HepG2 (cell line): ENCODE data around the gene BFSP1.

ENCODE experiments used
- CHCHD3 ChIP-seq: sonication (generic); formaldehyde crosslinking; IDR thresholded peaks from 2 replicates; pipeline ENCODE4 v1.8.0; 2022; ENCODE audit warnings: mild to moderate bottlenecking, missing genetic modification reagents, moderate library complexity
- KDM5A ChIP-seq: fragments of 200-600 bp; sonication (generic); IDR thresholded peaks from 2 replicates; pipeline ENCODE4 v1.7.0; 2018; ENCODE audit warnings: antibody characterized with exemption, mild to moderate bottlenecking, low read length, borderline replicate concordance
- MEIS2 ChIP-seq: sonication (generic); formaldehyde crosslinking; IDR thresholded peaks from 2 replicates; pipeline ENCODE4 v1.9.0; 2021; ENCODE audit warnings: mild to moderate bottlenecking, missing genetic modification reagents
- TF ChIP-seq, protein P1 (sequence below), 2 experiments: sonication (generic) in 1 of 2; formaldehyde crosslinking in 1 of 2; IDR thresholded peaks; 2 replicates each; pipeline versions ENCODE4 v1.5.1 to v1.6.1; 2011 to 2020; ENCODE audit warnings: borderline replicate concordance in 1 of 2, low read depth in 1 of 2, low read length in 1 of 2, mild to moderate bottlenecking in 1 of 2, missing genetic modification reagents in 1 of 2, moderate library complexity in 1 of 2
- TF ChIP-seq, protein P2 (sequence below): sonication (generic); formaldehyde crosslinking; IDR thresholded peaks from 2 replicates; pipeline ENCODE4 v1.8.0; 2022; ENCODE audit warnings: mild to moderate bottlenecking, missing genetic modification reagents, borderline replicate concordance
- TF ChIP-seq, protein P3 (sequence below): sonication (generic); formaldehyde crosslinking; IDR thresholded peaks from 2 replicates; pipeline ENCODE4 v1.5.0; 2020; ENCODE audit warnings: mild to moderate bottlenecking, missing genetic modification reagents, moderate library complexity

DNA sequence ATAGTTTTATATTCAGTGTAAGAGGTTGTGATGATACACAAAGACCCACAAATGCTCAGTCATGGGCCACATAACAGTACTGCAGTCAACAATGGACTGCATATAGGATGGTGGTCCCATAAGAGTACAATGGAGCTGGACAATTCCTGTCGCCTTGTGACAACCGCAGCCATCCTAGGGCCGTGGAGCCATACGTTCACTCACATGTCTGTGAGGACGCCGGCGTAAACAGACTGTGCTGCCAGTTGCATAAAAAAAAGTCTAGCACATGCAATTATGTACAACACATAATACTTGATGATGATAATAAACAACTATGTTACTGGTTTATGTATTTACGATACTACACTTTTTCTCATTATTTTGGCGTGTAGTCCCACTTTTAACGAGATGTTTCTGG lies 30.9 kb downstream of the BFSP1 start:
- TF ChIP-seq CHCHD3 = no peak
- TF ChIP-seq, protein P1, sequence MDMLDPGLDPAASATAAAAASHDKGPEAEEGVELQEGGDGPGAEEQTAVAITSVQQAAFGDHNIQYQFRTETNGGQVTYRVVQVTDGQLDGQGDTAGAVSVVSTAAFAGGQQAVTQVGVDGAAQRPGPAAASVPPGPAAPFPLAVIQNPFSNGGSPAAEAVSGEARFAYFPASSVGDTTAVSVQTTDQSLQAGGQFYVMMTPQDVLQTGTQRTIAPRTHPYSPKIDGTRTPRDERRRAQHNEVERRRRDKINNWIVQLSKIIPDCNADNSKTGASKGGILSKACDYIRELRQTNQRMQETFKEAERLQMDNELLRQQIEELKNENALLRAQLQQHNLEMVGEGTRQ (IDR thresholded peaks at IDR 0.05; ENCODE audit: low read depth, low read length) = no peak
- TF ChIP-seq, protein P1 (CRISPR knock-in tag; IDR thresholded peaks at IDR 0.05; ENCODE audit: borderline replicate concordance) = no peak
- no peak for TF ChIP-seq MEIS2 (CRISPR knock-in tag)
- TF ChIP-seq, protein P2, sequence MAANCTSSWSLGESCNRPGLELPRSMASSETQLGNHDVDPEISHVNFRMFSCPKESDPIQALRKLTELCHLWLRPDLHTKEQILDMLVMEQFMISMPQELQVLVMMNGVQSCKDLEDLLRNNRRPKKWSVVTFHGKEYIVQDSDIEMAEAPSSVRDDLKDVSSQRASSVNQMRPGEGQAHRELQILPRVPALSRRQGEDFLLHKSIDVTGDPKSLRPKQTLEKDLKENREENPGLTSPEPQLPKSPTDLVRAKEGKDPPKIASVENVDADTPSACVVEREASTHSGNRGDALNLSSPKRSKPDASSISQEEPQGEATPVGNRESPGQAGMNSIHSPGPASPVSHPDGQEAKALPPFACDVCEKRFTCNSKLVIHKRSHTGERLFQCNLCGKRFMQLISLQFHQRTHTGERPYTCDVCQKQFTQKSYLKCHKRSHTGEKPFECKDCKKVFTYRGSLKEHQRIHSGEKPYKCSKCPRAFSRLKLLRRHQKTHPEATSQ (CRISPR knock-in tag) = no peak
- TF ChIP-seq, protein P3, sequence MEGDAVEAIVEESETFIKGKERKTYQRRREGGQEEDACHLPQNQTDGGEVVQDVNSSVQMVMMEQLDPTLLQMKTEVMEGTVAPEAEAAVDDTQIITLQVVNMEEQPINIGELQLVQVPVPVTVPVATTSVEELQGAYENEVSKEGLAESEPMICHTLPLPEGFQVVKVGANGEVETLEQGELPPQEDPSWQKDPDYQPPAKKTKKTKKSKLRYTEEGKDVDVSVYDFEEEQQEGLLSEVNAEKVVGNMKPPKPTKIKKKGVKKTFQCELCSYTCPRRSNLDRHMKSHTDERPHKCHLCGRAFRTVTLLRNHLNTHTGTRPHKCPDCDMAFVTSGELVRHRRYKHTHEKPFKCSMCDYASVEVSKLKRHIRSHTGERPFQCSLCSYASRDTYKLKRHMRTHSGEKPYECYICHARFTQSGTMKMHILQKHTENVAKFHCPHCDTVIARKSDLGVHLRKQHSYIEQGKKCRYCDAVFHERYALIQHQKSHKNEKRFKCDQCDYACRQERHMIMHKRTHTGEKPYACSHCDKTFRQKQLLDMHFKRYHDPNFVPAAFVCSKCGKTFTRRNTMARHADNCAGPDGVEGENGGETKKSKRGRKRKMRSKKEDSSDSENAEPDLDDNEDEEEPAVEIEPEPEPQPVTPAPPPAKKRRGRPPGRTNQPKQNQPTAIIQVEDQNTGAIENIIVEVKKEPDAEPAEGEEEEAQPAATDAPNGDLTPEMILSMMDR (CRISPR knock-in tag) = no peak
- TF ChIP-seq KDM5A = no peak
